HFFc6 (cell line): ENCODE measurements around the gene NCAM1. TPM values are rescaled to one million over a fixed set of nuclear protein-coding genes. Genes with fewer than 3 reads are reported as not detected.
"Not testable (repeated sequence)": the region's sequence is repeated elsewhere in the genome, so short reads cannot be mapped to it uniquely, and the experiment has no call there.

Source experiments
- DNase-seq: peaks from one replicate; pipeline ENCODE4 v3.0.0-alpha.2; 2018
- H3K27ac Mint-ChIP-seq: 2 replicates; pipeline ENCODE4 v1.8.0; 2020; ENCODE audit warnings: mild to moderate bottlenecking, mixed read lengths
- H3K27me3 Mint-ChIP-seq: 2 replicates; pipeline ENCODE4 v1.8.0; 2021; ENCODE audit warnings: mild to moderate bottlenecking, moderate library complexity, mixed read lengths; ENCODE audit not compliant: insufficient read depth
- H3K36me3 Mint-ChIP-seq: 2 replicates; pipeline ENCODE4 v1.8.0; 2021; ENCODE audit warnings: low read depth, mixed read lengths
- H3K4me1 Mint-ChIP-seq: 2 replicates; pipeline ENCODE4 v1.8.0; 2020; ENCODE audit warnings: low read depth, mixed read lengths
- H3K4me3 Mint-ChIP-seq: 2 replicates; pipeline ENCODE4 v1.8.0; 2020; ENCODE audit warnings: mild to moderate bottlenecking, moderate library complexity, mixed read lengths
- H3K9me3 Mint-ChIP-seq: 2 replicates; pipeline ENCODE4 v1.8.0; 2020; ENCODE audit warnings: mild to moderate bottlenecking, mixed read lengths
- CTCF ChIP-seq: fragments of 200-600 bp; sonication (generic); IDR thresholded peaks from 2 replicates; pipeline ENCODE4 v1.5.0; 2021; ENCODE audit warnings: antibody characterized with exemption, mild to moderate bottlenecking
- total RNA-seq, 6 experiments: library from RNA; stranded (reverse); fragmentation: NEBNext Ultra II Directional; extraction: Animal tissue kit (Norgen Biotek cat#: 25700); gene quantifications; 2 replicates in 1 of 6; 3 replicates in 5 of 6; pipeline ENCODE4 v1.2.3, GENCODE V29; 2021

Gene NCAM1
- total RNA-seq, 6 experiments from 2014 or later, result 0.20 TPM; not detected in 5

- H3K27me3 Mint-ChIP-seq, result peaks cover 3% of the 10 kb centered on the region
- H3K4me3 Mint-ChIP-seq, result no peak overlapping the region
- H3K36me3 Mint-ChIP-seq, result no peaks in the 10 kb centered on the region
- H3K4me1 Mint-ChIP-seq, result no peaks in the 10 kb centered on the region
- TF ChIP-seq CTCF, result peak; percentile 92
- no peaks in the 10 kb centered on the region for H3K9me3 Mint-ChIP-seq
- DNase-seq, result peak; percentile 19
- no peak overlapping the region for H3K27ac Mint-ChIP-seq
Measured at GRCh38 chr11:113289431-113290187, 328.4 kb downstream of the NCAM1 start.

- Mint-ChIP-seq H3K4me1 (no peaks in the 10 kb centered on the region), H3K36me3 (no peaks in the 10 kb centered on the region), H3K27me3 (peaks cover 7% of the 10 kb centered on the region), H3K9me3 (no peaks in the 10 kb centered on the region), H3K4me3 (no peak overlapping the region), H3K27ac (no peak overlapping the region)
- no peak for TF ChIP-seq CTCF
- no peak for DNase-seq
Measured at GRCh38 chr11:113293936-113294335, 332.7 kb downstream of the NCAM1 start.

GRCh38 chr11:113295993-113296392 lies 334.8 kb downstream of the NCAM1 start:
- H3K36me3 Mint-ChIP-seq, result no peaks in the 10 kb centered on the region
- H3K9me3 Mint-ChIP-seq, result no peaks in the 10 kb centered on the region
- peaks cover 7% of the 10 kb centered on the region for H3K27me3 Mint-ChIP-seq
- H3K4me3 Mint-ChIP-seq, result no peak overlapping the region
- no peak for DNase-seq
- no peak for TF ChIP-seq CTCF
- no peaks in the 10 kb centered on the region for H3K4me1 Mint-ChIP-seq
- no peak overlapping the region for H3K27ac Mint-ChIP-seq

GRCh38 chr11:113296447-113297205 lies 335.4 kb downstream of the NCAM1 start:
- Mint-ChIP-seq H3K4me3 (no peak overlapping the region), H3K36me3 (no peaks in the 10 kb centered on the region), H3K27me3 (peaks cover 7% of the 10 kb centered on the region), H3K9me3 (no peaks in the 10 kb centered on the region), H3K27ac (no peak overlapping the region), H3K4me1 (no peaks in the 10 kb centered on the region)
- DNase-seq, result no peak
- no peak for TF ChIP-seq CTCF

- H3K27me3 Mint-ChIP-seq, result peaks cover 10% of the 10 kb centered on the region
- H3K4me3 Mint-ChIP-seq, H3K27ac Mint-ChIP-seq, H3K4me1 Mint-ChIP-seq, DNase-seq, H3K9me3 Mint-ChIP-seq, H3K36me3 Mint-ChIP-seq: not testable (repeated sequence)
Measured at GRCh38 chr11:113298496-113298895, 337.3 kb downstream of the NCAM1 start.

GRCh38 chr11:113304916-113305315 lies 343.7 kb downstream of the NCAM1 start:
- DNase-seq, result no peak
- H3K9me3 Mint-ChIP-seq, result no peaks in the 10 kb centered on the region
- no peak overlapping the region for H3K27ac Mint-ChIP-seq
- H3K36me3 Mint-ChIP-seq, result no peaks in the 10 kb centered on the region
- H3K27me3 Mint-ChIP-seq, result peaks cover 6% of the 10 kb centered on the region; the same call in 1 of the 2 replicates
- H3K4me3 Mint-ChIP-seq, result no peak overlapping the region
- H3K4me1 Mint-ChIP-seq, result peaks cover 7% of the 10 kb centered on the region
- no peak for TF ChIP-seq CTCF
